ENCODE measurements around the gene DRAP1.

DRAP1 gene

GRCh38 chr11:65903715-65904114 lies 15.5 kb upstream of the DRAP1 start:
- no peak for DNase-seq

GRCh38 chr11:65906602-65907001 lies 12.6 kb upstream of the DRAP1 start:
- no peak for DNase-seq

GRCh38 chr11:65907878-65908277 lies 11.3 kb upstream of the DRAP1 start:
- no peak for DNase-seq

- DNase-seq, result peak in 2 of 14 donors; percentile 24 to 79
These were observed 7.3 kb upstream of the DRAP1 start for GRCh38 chr11:65911682-65912568.

- DNase-seq, result no peak
These were observed 6.4 kb upstream of the DRAP1 start for GRCh38 chr11:65912845-65913244.

- peak in 3 of 14 donors; percentile 30 to 92 (median 32) for DNase-seq
These were observed 4.0 kb upstream of the DRAP1 start for GRCh38 chr11:65915101-65915820.

- peak in 6 of 14 donors; percentile 18 to 79 (median 46) for DNase-seq
These were observed 3.4 kb upstream of the DRAP1 start for GRCh38 chr11:65915821-65916251.

- DNase-seq, result no peak
These were observed 2.8 kb upstream of the DRAP1 start for GRCh38 chr11:65916391-65916790.

- DNase-seq, result no peak
These were observed 2.2 kb upstream of the DRAP1 start for GRCh38 chr11:65917077-65917433.

- no peak for DNase-seq
These were observed 1.6 kb upstream of the DRAP1 start for GRCh38 chr11:65917434-65918210.

- DNase-seq, result peak in 1 of 14 donors; percentile 50
These were observed 750 bp upstream of the DRAP1 start, which contains the start of gene C11orf68 for GRCh38 chr11:65918211-65919140. Gene C11orf68 (minus strand): TSS chr11:65919062. CDS start chr11:65919031, 31 bp downstream.

- peak in 3 of 14 donors; percentile 27 to 63 (median 52) for DNase-seq
These were observed 546 bp downstream of the DRAP1 start for GRCh38 chr11:65919573-65920371.

- DNase-seq, result no peak
These were observed 1.2 kb downstream of the DRAP1 start for GRCh38 chr11:65920372-65920802.

GRCh38 chr11:65921033-65921555 lies 1.9 kb downstream of the DRAP1 start:
- no peak for DNase-seq

- DNase-seq, result no peak
These were observed 2.6 kb downstream of the DRAP1 start for GRCh38 chr11:65921876-65922275.

GRCh38 chr11:65922565-65922964 lies 3.3 kb downstream of the DRAP1 start:
- no peak for DNase-seq

- DNase-seq, result no peak
These were observed 6.2 kb downstream of the DRAP1 start for GRCh38 chr11:65925397-65925796.

GRCh38 chr11:65927904-65928397 lies 8.7 kb downstream of the DRAP1 start:
- peak in 3 of 14 donors; percentile 18 to 34 (median 32) for DNase-seq

- DNase-seq, result no peak
These were observed 9.4 kb downstream of the DRAP1 start for GRCh38 chr11:65928667-65929066.
